ENCODE data around the gene KRT85. TPM values are rescaled to one million over a fixed set of nuclear protein-coding genes. Genes with fewer than 3 reads are reported as not detected.

KRT85 gene
- total and polyA plus RNA-seq, 2 experiments from 2014 or later: 0.12 TPM; not detected in 1

GRCh38 chr12:52356762-52357580 is 10.3 kb downstream of the KRT85 start:
- no peak for TF ChIP-seq CTCF (IDR thresholded peaks at IDR 0.05; ENCODE audit: low read depth, low read length)
- Histone ChIP-seq H3K36me3 (no peaks in the 10 kb centered on the region), H3K4me3 (no peak overlapping the region), H3K27me3 (peaks cover 49% of the 10 kb centered on the region), H3K4me1 (ENCODE audit: low read depth) (no peaks in the 10 kb centered on the region), H3K9me3 (ENCODE audit: low read depth) (no peaks in the 10 kb centered on the region), H3K27ac (no peak overlapping the region)
- no peak for DNase-seq (ENCODE audit: low read depth in 1 of 2, low spot score in 1 of 2)

- H3K4me1 ChIP-seq (ENCODE audit: low read depth): no peaks in the 10 kb centered on the region
- H3K27me3 ChIP-seq: peaks cover 57% of the 10 kb centered on the region
- no peak overlapping the region for H3K27ac ChIP-seq
- no peak overlapping the region for H3K4me3 ChIP-seq
- no peak for TF ChIP-seq CTCF (IDR thresholded peaks at IDR 0.05; ENCODE audit: low read depth, low read length)
- no peak for DNase-seq (ENCODE audit: low read depth in 1 of 2, low spot score in 1 of 2)
- H3K36me3 ChIP-seq: no peaks in the 10 kb centered on the region
- H3K9me3 ChIP-seq (ENCODE audit: low read depth): no peaks in the 10 kb centered on the region
Observed at GRCh38 chr12:52356031-52356761, 11.1 kb downstream of the KRT85 start.

- peaks cover 62% of the 10 kb centered on the region for H3K27me3 ChIP-seq
- H3K9me3 ChIP-seq (ENCODE audit: low read depth): no peaks in the 10 kb centered on the region
- DNase-seq (ENCODE audit: low read depth in 1 of 2, low spot score in 1 of 2): no peak
- no peak overlapping the region for H3K27ac ChIP-seq
- H3K4me1 ChIP-seq (ENCODE audit: low read depth): no peaks in the 10 kb centered on the region
- H3K36me3 ChIP-seq: no peaks in the 10 kb centered on the region
- no peak for TF ChIP-seq CTCF (IDR thresholded peaks at IDR 0.05; ENCODE audit: low read depth, low read length)
- no peak overlapping the region for H3K4me3 ChIP-seq
Observed at GRCh38 chr12:52355176-52355575, 12.1 kb downstream of the KRT85 start.

- DNase-seq (ENCODE audit: low read depth in 1 of 2, low spot score in 1 of 2): no peak
- Histone ChIP-seq H3K9me3 (ENCODE audit: low read depth) (no peaks in the 10 kb centered on the region), H3K4me3 (no peak overlapping the region), H3K27me3 (peaks cover 57% of the 10 kb centered on the region), H3K27ac (no peak overlapping the region), H3K4me1 (ENCODE audit: low read depth) (no peaks in the 10 kb centered on the region), H3K36me3 (no peaks in the 10 kb centered on the region)
- no peak for TF ChIP-seq CTCF (IDR thresholded peaks at IDR 0.05; ENCODE audit: low read depth, low read length)
Observed at GRCh38 chr12:52354200-52354599, 13.1 kb downstream of the KRT85 start.

GRCh38 chr12:52353766-52354165 is 13.5 kb downstream of the KRT85 start:
- Histone ChIP-seq H3K27me3 (peaks cover 57% of the 10 kb centered on the region), H3K36me3 (no peaks in the 10 kb centered on the region), H3K27ac (no peak overlapping the region), H3K4me1 (ENCODE audit: low read depth) (no peaks in the 10 kb centered on the region), H3K9me3 (ENCODE audit: low read depth) (no peaks in the 10 kb centered on the region), H3K4me3 (no peak overlapping the region)
- no peak for TF ChIP-seq CTCF (IDR thresholded peaks at IDR 0.05; ENCODE audit: low read depth, low read length)
- no peak for DNase-seq (ENCODE audit: low read depth in 1 of 2, low spot score in 1 of 2)
